Stimulated activated CD4-positive, alpha-beta T cell treated with anti-CD3 and anti-CD28 coated beads, Interleukin-4, amount 100 ng/mL, for 24 hours (primary cell): ENCODE results near the gene RFTN1.

Experiments
- DNase-seq: peaks from one replicate; pipeline ENCODE4 v3.0.0-alpha.2; 2020

The RFTN1 gene

GRCh38 chr3:16528581-16528993 is 15.1 kb upstream of the RFTN1 start:
- DNase-seq = no peak

DNA sequence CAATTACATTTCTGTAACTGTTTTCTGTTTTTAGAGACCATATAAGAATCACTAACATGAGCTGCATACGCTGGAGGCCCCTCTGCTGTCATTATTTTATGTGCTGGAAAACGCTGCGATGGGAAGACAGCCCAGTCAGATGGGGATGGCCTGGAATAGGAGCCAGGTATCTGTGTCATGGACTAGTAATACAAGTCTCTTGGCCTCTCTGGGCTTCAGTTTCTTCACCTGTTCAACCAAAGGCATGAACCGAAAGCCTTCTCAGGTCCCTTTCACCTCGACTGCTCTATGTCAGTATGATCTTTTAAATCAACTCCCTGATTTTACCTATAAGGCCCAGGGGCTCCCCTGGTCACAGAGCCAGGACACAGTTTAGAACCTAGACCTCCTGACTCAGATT is 14.6 kb upstream of the RFTN1 start:
- no peak for DNase-seq

GRCh38 chr3:16524196-16524595 is 10.7 kb upstream of the RFTN1 start:
- no peak for DNase-seq

GRCh38 chr3:16523778-16524177 is 10.3 kb upstream of the RFTN1 start:
- no peak for DNase-seq

DNA sequence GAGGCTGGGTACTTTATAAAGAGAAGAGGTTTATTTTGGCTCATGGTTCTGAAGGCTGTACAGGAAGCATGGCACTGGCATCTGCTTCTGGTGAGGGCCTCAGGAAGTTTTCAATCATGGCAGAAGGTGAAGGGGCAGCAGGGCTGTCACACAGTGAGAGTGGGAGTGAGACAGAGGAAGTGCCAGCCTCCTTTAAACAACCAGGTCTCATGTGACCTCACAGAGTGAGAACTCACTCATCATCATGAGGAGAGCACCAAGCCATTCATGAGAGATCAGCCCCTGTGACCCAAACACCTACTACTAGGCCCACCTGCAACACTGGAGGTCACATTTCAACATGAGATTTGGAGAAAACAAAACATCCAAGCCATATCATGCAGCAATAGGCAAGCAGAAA is 9.3 kb upstream of the RFTN1 start:
- no peak for DNase-seq

GRCh38 chr3:16520970-16521881 is 7.7 kb upstream of the RFTN1 start:
- DNase-seq = no peak

DNA sequence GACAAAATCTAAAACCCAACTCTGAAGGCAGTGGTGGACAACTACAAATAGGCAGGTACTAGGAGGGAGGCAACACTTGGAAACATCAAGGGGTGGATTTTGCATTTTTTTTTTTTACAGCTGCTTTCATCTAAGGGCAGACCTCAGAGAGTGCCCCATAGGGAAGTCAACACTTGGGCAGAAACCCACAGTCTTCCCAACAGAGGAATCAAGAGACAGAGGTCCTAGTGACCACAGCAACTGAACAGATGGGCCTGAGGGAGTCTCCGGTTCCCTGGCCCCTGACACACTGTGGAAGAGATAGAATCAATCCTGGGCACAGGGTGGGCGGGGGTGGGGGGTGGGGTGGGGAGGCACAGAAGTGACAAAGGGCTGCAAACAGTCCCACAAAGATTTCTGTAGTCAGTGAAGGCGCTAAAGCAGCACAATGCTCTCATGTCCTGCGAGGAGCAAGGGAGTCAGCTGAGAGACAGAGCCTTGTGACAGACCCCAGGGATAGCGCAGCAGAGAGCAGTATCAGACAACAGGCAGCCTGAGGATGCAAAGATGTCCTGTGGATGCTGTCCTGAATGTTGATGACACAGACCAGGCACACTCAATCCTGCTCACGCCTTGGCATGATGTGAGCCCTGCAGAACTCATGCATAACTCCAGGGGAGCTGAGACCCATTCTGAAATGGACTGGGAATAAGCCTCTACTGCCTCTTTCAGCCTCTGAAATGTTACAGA is 6.9 kb upstream of the RFTN1 start:
- DNase-seq = no peak

GRCh38 chr3:16516695-16517481 is 3.4 kb upstream of the RFTN1 start:
- no peak for DNase-seq

DNA sequence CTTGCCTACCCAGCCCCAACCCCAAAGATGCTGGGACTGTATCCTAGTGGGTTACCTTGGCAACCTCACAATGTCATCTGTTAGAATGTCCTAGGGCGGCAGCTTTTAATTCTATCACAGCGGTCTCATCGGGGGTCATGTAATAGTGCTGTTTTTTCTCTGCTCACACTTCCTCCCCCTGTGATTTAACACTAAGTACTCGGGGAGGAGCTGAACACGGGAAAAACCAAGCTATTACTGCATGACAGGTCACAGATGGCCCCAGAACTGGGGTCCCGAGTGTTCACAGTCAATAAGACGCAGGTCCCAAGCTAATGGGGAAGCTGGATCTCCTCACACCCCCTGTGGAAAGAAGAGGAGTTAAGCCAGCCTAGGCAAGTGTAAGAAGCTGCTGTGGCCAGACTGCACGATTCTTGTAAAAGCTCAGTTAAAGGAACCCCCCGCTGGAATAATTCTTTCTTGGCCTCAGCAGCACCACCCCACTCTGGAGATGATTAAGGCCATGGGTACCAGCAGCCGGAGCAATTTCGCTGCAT is 2.5 kb upstream of the RFTN1 start:
- no peak for DNase-seq

DNA sequence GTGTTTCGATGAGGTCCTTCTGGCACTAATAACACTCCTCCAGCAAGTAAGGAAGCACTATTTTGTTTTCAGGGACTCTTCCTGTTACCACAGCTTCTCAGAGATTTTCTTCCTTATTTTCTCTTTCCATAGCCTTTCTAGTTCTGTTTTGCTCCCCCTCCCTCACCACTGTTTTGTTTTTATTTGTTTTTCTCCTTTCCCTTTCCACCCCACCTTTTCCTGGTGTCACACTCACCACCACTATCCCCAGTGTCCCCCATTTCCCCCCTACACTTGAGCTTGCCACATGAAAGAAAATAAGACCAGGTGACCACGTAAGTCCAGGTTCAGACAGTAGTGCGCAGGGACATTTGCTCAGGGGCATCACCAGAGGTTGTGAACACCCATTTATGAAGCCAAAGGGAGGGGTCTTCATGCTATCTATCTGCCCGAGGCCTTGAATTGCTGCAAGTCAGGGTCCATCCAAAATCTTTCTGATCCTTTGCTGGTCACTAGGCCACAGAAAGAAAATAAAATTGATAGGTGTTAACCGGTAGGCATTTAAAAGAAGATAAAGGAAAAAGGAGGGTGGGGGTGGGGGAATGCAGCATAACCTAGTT is 1.4 kb upstream of the RFTN1 start:
- DNase-seq = no peak

DNA sequence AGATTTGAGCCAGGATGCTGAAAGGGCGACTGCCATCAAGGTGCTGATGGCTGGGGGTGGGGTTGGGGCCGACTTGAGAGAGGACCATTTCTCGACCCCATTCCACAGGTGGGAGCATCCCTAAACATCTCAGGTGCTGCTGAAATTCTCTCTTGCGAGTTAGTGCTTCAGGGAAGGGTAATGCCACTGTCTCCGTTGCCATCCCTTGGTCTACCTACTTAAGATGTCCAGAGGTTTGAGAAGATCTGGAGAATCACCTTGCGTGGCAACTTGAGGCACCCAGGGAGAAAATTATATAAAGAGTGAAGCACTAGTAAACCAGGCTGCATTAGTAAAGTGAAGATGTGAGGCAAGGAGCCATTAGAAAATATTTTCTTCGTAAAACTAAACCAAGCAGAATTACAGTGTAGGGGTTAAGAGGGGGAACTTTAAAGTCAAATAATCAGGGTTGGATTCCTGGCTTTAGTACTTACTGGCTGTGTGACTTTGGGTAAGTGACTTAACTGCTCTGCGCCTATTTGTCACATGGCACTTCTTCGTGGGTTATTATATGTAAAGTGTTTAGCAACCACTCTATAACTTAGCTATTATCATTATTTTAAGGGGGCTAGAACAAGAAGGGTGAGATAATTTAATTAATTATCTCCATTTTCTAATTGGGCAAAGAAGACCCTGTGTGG is 662 bp upstream of the RFTN1 start:
- no peak for DNase-seq

GRCh38 chr3:16512435-16513140 is 911 bp downstream of the RFTN1 start:
- DNase-seq = peak; percentile 51

- DNase-seq = peak; percentile 83
These were observed 1.6 kb downstream of the RFTN1 start for GRCh38 chr3:16511681-16512434.

DNA sequence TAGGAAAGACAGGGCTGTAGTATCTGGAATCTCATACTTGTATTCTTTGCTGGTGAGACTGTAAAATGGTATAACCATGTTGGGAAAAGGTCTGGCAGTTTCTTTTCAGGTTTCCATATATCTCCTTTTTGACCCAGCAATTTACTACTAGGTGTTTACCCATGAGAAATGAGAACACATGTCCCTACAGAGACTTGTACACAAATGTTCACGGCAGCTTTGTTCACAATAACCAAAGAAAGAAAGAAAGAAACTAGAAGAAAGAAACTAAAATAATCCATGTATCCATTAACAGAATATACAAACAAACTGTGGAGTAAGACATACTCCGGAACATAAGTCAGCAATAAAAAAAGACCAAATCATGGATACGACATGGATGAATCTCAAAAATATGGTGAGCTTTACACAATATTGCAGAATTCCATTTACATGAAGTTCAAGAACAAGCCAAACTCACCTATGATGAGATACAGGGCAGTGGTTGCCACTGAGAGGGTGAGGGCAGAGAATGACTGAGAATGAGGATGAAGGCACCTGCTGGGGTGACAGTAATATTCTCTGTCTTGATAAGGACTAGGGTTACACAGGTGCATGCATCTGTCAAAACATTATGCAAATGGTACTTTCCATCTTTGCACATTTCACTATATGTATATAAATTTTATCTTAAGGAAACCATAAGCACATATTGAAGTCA is 2.7 kb downstream of the RFTN1 start:
- DNase-seq = no peak

- no peak for DNase-seq
These were observed 3.5 kb downstream of the RFTN1 start for GRCh38 chr3:16509721-16510619.

- DNase-seq = no peak
These were observed 4.9 kb downstream of the RFTN1 start for GRCh38 chr3:16508591-16508995.

DNA sequence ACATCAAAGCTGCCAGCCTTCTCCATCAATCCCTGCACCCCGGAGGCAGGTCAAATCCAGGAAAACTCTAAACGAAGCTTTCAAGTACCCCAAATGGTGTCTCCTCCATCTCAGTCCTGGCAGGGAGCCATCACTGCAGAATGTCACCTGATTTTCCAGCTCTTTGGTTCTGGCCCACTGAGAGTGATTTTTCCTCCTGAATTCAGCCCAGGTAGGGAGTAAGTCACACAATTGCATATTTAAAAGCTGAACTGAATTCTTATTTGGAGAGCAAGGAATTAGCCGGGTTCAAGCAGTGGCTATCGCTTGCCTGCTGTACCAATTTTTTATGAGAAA is 5.3 kb downstream of the RFTN1 start:
- DNase-seq = no peak

GRCh38 chr3:16507578-16508242 is 5.8 kb downstream of the RFTN1 start:
- no peak for DNase-seq
